HG03039 (cell line): ENCODE measurements around the gene BACH2.
"Not testable (repeated sequence)": the region's sequence is repeated elsewhere in the genome, so short reads cannot be mapped to it uniquely, and the experiment has no call there.

Source experiments
- ATAC-seq: cut with Tn5 transposase; IDR thresholded peaks from one replicate; pipeline ENCODE4 v1.9.1; 2021; ENCODE audit warnings: mild to moderate bottlenecking, moderate library complexity; ENCODE audit not compliant: unreplicated experiment

The BACH2 gene

DNA sequence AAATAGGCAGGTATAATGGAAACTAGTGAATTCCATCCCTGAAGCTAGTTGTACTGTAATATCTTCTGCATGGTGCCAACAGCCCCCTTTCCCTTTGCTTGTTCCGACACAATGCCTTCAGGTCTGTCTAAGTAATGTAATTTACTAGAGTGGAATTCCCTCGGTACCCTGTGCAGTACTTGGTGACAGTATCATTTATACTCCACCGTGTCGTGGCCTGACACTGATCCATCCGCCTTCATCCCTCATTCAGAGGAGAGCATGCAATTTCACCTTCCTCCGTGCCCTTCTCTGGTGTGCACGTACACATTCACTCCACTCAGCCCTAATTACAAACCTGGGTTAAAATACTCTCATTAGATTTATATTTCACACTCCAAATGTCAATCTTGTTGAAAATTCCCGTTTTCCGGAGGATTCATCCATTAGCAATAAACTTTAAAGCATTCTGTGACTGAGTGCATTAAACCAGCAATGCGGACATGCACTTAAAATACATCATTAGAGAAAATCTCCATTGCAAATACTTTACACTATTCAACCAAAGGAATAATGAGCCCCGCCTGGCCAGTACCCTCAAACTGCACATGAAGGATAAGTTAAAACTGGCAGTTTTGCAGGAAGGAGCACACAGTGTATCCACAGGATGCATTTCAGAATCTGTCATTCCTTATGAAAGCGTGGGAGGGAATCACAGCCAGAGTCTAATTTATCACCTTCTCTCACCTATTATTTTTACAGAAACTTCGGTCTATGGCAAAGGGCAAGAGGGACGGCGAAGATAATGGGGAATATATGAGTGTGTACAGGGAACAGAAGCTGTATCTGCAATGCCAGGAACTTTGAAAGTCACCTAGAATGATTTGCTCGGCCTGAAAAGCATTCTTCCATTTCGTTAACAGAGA, 219.9 kb downstream of the BACH2 start:
- ATAC-seq = no peak

DNA sequence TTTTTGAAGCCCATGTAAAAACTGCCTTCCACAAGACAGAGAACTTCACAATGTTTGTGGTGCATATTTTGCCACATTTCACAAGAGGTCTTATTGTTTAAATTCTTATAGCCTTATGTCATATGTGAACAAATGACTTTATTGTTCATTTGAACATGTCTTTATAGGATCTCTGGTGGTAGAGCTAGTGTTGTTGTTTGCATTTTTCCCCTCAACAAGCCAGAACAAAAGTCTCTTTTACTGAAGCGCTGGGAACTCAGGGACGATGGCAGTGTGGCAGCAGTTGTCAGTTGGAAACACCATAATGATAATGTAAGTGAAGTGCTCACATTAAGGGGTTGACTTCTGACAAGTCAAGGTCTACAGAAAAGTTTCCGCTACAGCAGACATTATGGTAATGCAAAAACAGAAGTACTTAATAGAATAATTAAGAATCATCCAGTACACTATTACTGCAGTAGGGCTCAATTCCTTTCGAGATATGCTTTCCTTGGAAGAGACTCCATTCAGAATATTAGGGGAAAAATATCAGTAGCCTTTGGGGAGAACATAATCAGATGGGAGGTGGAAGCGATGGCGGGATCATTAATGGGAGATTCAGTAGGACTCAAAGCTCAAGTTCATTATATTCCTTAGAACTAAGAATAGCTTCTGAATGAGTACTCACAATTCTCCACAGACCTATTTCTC, 222.3 kb downstream of the BACH2 start:
- ATAC-seq = no peak

DNA sequence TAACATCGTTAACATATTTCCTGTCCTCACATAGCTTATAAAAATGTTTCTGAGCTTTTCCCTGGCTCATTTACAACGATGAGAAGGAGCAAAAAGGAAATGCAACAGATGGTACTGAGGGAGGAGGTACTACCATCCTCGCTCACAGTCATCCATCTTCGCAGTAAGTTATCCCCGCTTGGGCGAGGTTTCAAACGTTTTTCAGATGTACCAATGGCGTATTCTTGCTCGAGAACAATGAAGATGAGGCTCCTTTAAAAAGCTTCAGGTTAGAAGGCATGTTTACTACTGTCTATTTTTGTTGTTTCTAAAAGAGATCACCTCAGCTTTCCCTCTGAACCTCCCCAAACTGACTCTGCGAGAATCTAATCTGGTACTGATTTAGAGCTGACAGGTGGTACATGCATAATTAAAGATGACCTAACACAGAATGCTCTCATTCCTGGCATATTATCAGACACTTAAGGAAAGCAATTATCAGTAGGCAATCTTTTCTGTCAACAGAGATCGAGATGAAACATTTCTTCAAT, 223.6 kb downstream of the BACH2 start:
- ATAC-seq = no peak

DNA sequence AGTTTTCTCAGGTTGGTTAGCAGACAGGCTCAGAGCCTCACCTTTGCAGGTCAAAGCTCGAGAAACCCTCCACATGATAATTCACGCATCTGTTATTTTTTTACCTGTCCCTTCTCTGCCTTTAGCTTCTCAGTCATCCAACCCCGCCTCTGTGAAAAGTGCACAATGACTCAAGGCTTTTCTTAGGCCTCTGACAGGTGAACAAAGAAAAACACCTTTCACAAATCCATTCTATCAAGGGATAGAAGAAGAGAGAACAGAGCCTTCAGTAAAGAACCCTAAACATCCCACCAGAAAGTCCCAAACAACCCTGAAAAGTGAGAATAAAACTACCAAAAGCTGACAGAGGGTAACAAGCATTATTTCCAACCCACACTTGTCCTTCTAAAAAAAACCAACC, 224.1 kb downstream of the BACH2 start:
- ATAC-seq = no peak

DNA sequence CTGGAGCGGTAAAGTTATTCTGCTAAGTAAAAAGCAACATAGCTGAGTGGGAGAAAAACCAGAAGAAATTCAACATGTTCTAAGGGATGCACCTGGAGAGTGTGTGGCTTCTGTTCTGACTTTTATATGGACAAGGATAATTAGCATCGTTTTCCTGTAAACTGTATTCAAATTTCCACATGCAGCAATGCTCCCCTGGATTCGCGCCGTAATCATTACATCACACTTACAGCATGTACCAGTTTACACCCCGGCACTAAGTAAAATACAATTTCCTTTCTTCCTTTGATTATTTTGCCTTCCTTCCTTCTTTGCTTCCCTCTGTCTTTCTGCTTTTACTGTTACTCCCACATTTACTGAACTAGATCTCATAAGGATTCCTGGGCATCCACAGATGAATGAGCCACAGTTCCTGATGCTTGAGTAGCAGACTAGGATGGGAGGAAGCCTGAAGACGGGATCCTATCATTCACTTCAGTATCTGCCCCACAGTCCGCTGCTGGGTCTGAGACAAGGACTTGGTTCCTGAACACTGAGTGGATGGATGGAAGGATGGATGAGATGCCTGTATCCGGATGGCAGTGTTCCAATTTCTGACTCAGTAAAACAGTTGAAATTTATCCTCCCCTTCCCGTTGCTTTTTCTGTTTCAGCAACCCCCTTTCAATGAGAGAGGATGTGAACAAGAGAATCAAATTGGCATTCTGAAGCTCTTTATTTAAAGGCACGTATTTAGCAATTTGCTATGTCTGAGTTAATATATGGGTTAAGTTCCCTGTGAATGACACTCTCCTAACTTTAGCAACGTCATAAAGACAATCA, 227.7 kb downstream of the BACH2 start:
- no peak for ATAC-seq

DNA sequence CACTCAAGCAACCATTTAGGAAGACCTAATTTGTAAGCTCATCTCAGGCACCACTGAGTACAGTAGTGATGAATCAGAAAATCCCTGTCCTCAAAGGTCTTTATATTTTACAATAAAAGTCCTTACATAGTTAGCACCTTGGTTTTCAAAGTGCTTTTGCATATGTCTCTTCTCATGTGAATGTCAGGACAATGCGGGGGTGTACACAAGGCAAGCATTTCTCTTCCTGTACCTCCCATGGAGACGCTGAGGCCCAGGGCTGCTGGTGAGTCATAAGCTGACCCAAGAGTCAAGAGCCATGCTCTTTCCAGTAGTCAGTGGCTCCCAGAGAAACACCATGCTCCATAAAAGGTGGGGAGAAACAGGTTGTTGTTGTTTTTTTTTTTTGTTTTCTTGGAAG, 228.4 kb downstream of the BACH2 start:
- ATAC-seq = no peak

DNA sequence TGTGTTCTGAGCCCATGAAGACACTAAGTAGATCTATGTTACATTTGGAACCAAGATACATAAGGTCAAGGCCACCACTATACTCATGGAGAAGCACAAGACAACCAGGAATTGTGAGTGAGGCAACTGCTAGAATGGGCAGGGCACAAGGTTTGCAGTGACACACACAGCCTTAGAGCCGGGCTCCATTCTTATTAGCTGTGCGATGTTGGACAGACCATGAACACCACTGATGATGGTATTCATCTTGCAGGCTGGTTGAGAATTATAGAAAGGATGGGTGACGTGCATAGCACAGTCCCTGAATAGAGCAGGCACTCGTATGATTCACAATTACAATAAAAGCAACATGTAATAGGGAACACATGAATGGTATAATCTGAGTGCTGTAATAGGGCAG, 229.9 kb downstream of the BACH2 start:
- no peak for ATAC-seq

DNA sequence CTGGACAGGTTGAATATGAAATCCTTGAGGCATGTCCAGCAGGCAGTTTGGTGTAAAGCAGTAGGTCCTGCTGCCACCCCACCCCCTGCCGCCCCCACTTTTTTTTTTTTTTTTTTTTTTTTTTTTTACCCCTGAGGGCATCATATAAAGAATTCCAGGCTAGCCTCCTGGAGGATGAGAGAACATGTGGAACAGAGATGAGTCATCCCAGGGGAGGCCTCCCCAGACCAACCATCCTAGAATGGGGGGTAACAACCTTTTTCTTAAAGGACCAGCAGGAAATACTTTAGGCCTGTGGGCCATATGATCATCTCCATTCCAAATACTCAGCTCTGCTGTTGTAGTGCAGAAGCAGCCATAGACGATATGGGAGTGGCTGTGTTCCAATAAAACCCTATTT, 231.5 kb downstream of the BACH2 start:
- ATAC-seq = no peak

DNA sequence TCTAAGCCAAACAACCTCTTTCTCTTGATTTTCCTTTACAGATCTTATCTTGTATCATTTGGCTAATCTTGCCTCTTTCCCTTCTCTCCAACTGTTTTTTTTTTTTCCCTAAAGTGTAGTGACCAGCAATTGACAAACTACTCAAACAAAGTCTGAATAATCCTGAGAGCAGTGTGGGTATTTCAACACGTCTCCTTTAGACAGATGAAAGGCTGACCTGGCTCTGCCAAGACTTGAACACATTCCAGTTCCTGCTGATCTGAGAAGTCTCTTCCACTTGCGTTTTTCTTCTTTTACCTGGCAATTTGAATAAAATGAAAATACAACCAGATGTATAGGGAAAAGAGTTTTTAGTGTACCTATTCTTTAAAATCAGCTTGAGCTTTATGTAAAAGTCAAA, 234.0 kb downstream of the BACH2 start:
- ATAC-seq = no peak

DNA sequence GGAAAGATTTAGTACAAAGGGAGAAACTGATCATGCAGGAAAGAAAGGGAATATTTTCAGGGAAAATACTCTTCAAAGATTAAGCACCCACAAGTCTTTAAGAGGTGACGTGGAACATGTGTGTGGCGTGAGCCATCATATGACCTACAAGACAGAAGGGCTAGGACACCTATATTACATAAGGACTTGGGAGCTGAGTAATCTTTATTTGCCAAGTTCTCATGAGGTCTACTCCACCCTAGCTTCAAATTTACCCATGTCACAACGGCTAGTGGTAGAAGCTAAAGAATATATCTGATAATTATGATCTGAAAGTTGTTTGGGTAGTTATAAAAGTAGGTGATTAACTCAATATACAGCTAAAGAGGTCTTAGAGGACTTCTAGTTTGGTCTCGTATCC, 234.6 kb downstream of the BACH2 start:
- ATAC-seq = no peak

DNA sequence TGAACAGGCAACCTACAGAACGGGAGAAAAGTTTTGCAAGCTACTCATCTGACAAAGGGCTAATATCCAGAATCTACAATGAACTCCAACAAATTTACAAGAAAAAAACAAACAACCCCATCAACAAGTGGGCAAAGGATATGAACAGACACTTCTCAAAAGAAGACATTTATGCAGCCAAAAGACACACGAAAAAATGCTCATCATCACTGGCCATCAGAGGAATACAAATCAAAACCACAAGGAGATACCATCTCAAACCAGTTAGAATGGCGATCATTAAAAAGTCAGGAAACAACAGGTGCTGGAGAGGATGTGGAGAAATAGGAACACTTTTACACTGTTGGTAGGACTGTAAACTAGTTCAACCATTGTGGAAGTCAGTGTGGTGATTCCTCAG, 237.5 kb downstream of the BACH2 start:
- not testable (repeated sequence) for ATAC-seq

DNA sequence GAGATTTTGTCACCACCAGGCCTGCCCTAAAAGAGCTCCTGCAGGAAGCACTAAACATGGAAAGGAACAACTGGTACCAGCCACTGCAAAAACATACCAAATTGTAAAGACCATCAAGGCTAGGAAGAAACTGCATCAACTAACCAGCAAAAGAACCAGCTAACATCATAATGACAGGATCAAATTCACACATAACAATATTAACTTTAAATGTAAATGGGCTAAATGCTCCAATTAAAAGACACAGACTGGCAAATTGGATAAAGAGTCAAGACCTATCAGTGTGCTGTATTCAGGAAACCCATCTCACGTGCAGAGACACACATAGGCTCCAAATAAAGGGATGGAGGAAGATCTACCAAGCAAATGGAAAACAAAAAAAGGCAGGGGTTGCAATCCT, 240.7 kb downstream of the BACH2 start:
- ATAC-seq = not testable (repeated sequence)

DNA sequence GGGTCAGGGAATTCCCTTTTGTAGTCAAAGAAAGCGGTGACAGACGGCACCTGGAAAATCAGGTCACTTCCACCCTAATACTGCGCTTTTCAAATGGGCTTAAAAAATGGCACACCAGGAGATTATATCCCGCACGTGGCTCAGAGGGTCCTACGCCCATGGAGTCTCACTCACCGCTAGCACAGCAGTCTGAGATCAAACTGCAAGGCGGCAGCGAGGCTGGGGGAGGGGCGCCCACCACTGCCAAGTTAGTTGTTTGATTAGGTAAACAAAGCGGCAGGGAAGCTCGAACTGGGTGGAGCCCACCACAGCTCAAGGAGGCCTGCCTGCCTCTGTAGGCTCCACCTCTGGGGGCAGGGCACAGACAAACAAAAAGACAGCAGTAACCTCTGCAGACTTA, 242.4 kb downstream of the BACH2 start:
- not testable (repeated sequence) for ATAC-seq

DNA sequence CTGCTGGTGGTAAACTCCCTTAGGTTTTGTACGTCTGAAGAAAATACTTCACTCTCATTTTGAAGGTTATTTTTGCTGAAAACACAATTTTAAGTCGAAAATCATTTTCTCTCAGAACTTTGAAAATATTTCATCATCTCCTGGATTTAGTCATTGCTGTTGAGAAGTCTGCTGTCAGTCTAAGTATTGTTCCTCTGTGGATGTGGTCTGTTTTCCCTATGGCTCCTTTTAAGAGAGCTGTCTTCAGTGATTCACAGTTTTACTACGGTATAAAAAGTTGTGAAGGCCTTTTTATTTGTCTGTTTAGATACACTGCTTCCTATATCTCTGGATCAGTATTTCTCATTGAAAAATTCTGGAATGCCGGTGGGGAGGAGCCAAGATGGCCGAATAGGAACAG, 243.0 kb downstream of the BACH2 start:
- no peak for ATAC-seq

DNA sequence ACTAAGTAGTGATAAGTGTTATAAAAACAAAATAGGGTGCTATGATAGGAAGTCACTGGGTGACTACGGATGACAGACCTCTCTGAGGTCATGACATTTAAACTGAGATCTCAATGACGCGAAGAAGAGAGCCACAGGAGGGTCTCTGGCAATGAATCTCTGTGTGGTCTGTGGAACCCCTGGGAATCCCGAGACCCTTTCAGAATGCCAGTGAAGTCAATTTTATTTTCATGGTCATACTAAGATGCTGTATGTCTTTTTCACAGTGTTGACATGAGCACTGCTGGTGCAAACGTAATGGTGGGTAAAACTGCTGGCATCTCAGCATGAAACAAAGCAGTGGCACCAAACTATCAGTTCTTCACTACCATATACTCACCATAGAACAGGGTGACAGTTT, 247.3 kb downstream of the BACH2 start:
- ATAC-seq = no peak

DNA sequence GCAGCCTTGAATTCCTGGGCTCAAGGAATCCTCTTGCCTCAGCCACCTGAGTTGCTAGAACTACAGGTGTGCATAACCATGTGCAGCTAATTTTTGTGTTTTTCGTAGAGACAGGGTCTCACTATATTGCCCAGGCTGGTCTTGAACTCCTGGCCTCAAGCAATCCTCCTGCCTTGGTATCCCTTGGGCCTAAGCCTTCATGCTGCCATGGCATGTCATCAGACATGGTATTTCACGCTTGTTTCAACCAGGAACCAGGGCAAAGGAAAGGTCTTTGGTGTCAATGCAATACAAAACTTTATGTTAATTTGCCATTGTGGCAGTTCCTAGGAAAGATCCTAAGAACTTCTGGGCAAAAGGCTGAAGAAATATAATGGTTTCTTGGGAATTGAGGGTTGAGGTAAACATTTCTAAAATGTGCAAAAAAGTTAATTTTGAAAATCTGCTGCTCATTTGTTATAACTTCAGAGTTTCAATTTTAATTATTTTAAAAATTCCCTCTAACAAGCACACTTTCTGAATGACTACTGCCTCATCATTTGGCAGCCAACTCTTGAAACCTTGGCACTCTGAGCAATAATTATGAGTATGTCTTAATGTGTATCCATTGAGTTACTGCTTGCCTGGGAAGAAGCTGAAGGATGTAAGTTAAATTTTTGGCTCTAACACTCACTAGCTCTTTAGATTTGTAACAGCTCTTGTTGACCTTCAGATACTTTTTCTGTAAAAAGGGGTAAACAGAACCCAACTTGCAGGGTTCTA, 248.3 kb downstream of the BACH2 start:
- no peak for ATAC-seq

DNA sequence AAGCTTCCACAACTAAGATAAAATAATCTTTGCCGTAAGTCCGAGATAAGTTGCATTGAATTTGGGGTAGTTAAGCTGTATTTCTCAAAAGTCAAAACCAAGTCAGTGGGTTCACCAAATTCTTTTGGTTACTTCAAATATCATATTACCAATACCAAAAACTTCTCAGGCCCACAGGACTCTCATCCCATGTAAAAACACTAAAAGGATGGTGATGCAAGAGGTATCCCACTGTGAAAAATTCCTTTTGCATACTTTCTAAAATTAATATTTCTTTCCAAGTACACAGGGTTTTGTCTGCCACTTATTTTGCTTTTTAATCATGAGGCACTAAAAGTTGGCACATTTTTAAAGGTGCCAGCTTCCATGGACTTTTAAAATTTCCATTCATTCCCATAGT, 251.1 kb downstream of the BACH2 start:
- ATAC-seq = no peak

DNA sequence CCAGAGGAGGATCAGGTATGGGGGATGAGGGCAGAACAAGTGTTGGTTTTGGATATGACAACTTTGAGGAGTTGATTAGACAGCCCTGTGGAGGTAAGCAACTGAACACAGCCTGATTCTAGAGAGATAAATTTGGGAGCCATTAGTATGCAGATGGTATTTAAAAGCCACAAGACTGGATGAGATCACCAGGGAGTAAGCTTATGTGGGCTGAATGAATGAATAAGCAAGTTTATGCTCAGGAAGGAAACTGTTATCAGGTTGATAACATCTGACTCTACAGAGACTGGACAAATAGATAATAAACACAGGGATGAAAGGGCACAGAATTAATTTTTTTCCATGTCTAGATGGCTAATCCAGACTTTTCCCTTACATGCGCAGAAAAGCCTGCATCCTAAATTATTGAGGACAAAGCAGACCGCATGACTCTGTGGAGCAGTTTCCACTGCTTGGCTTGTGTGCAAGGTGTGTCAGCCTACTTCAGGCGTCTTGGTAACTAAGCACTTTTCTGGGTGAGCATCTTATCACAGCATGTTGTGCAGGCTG, 251.7 kb downstream of the BACH2 start:
- no peak for ATAC-seq

DNA sequence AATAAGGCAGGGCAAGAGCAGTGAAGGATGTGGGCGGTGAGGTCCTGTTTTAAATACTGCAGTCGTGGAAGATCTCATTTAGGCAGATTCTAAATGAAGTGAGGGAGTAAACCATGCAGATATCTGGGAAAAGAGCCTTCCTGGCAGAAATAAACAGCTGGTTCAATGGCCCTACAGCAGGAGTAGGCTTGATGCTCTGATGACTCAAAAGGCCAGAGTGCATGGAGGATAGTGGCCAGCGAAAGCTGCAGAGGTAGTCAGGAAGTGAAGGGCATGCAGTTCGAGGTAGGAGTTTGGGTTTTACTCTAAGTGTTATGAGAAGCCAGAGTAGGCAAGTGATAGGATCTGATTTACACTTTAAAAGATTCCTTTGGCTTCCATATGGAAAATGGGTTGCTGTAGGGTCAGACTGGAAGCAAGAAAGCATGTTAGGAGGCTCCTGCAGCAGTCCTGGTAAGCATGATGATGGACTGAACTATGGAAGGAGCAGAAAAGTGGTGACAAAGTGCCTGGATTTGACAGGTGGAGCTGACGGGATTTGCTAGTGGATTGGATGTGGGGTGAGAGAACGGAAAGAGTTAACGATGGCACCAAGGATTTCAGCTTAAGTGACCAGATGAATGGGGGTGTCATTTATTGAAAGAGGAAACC, 252.3 kb downstream of the BACH2 start:
- no peak for ATAC-seq

DNA sequence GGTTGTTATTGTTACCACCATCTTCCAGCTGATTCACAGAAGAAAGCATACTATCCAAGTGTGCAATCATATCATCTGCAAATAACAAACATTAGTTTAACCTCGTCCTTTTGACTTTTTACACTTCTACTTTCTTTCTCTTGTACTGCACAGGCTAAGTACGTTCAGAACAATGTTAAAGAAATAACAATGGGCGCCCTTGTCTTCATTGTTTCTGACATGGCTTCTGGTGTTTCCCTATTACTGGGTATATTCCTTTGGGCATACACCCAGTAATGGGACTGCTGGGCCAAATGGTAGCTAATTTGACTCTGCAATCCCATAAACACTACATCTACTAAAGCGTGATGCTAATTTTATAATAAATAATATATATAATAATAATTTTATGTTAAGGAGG, 255.7 kb downstream of the BACH2 start:
- no peak for ATAC-seq
